GM18502 (cell line): ENCODE results near the gene COBLL1.

Source experiments
- ATAC-seq: cut with Tn5 transposase; IDR thresholded peaks from one replicate; pipeline ENCODE4 v1.9.1; 2021; ENCODE audit warnings: mild to moderate bottlenecking; ENCODE audit not compliant: unreplicated experiment, poor library complexity

COBLL1 gene

GRCh38 chr2:164792316-164793170, 49.1 kb downstream of the COBLL1 start:
- ATAC-seq, result no peak

DNA sequence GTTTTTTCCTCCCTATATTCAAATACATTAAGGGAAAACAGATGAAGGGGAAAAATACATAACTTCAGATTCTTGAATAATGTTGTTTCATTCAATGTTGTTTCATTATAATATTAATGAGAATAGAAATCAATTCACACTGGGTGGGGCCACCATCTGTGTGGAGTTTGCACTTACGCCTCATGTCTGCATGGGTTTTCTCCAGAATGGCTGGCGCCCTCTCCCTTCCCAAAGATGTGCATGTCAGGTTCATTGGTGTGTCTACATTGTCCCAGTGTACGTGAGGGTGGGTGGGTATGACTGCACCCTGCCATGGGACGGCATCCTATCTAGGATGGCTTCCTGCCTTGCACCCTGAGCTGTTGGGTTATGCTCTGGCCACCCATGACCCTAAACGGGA, 51.7 kb downstream of the COBLL1 start:
- ATAC-seq, result no peak

GRCh38 chr2:164786787-164787186, 54.8 kb downstream of the COBLL1 start:
- no peak for ATAC-seq

GRCh38 chr2:164785457-164785856, 56.2 kb downstream of the COBLL1 start:
- ATAC-seq, result no peak

GRCh38 chr2:164784376-164784775, 57.2 kb downstream of the COBLL1 start:
- ATAC-seq, result no peak

GRCh38 chr2:164782323-164782722, 59.3 kb downstream of the COBLL1 start:
- ATAC-seq, result no peak

GRCh38 chr2:164781394-164781793, 60.2 kb downstream of the COBLL1 start:
- ATAC-seq, result no peak

GRCh38 chr2:164780611-164781178, 60.9 kb downstream of the COBLL1 start:
- no peak for ATAC-seq

DNA sequence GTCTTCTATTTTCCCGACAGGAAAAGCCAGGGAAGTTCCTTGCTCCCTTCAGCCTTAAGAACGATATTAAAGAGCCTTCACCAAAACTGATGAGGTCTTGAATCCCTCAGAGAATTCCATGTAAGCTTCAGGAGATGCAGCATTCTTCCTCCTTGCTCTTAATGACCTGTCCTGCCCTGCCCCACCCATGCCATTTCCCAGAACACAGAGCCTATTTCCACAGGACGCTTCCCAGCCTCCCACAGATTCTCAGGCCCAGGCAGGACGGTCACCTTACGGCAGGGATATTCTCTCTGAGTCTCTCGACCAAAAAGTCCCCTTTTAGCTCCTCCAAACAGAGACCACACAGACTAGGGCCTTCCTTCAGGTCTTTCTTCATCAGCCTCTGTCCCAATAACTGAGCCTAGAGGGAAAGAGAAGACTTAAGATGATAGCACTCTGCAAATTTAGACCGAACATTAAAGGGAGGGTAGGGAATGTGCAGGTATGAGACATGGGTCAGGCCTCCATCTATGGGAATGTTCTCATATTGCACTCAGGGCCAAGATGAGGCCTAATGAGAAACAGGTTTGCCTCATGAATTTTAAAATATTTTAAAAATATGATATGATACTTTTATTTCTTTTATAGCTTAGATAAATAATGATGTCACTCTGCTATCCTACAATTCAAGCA, 62.1 kb downstream of the COBLL1 start:
- no peak for ATAC-seq

- no peak for ATAC-seq
These were observed 62.9 kb downstream of the COBLL1 start for GRCh38 chr2:164778723-164779122.

DNA sequence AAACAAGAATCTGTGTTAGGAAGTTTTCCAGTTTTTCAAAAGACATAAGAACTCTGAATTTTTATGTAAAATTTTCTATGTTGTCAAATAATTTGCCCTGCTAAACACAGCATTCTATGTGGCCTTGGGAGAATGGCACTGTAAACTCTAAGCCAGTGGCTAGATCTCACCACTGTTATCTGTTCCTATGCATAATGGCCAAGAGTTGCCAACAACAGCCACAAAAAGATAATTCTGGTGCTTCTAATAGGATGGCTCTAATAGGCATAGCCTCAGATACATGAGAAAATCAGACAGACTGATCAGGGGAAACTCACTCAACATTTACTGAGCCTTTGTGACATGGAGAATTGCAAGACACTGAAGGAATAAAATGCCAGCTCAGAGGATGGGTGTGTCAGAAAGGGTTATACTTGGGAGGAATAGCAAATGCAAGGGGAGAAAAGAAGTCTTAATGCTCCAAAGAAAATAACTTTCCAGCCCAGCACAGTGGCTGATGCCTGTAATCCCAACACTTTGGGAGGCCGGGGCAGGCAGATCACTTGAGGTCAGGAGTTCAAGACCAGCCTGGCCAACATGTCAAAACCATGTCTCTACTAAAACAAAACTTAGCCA, 63.7 kb downstream of the COBLL1 start:
- ATAC-seq, result no peak

DNA sequence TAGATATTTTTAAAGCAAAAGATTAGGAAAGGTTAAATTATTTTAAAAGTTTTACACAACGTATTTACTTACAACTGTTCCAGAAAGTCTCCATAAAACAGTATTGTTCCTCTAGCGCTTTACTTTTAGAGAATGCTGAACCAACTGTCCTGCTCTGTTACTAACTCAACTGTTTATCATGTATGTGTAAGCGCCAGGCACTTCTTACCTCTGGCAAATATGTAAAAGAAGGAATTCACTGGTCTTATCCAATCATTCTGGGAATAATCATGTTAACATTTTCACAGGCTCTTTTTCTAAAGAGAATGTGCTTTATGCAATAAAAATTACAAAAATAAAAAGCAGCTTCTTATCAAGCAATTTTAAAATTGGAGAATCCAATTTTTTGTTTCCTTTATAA, 68.0 kb downstream of the COBLL1 start:
- no peak for ATAC-seq

DNA sequence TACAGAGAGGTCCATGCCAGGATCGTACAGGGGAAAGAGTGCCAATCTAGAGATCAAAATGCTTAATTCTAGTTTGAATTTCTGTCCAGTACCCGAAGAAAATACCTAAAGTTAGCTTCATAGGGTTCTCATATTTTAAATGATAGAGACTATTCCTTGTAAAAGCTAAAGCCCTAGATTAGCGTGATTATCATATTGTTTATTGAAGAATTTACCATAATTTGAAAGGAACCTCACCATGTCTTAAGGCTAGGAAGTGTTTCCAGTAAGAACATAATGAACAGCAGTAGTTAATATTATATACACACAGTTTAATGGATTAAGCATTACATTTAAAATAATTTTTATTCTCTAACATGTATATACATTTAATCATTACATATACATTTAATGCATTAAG, 68.5 kb downstream of the COBLL1 start:
- no peak for ATAC-seq

GRCh38 chr2:164771897-164772296, 69.7 kb downstream of the COBLL1 start:
- ATAC-seq, result no peak

DNA sequence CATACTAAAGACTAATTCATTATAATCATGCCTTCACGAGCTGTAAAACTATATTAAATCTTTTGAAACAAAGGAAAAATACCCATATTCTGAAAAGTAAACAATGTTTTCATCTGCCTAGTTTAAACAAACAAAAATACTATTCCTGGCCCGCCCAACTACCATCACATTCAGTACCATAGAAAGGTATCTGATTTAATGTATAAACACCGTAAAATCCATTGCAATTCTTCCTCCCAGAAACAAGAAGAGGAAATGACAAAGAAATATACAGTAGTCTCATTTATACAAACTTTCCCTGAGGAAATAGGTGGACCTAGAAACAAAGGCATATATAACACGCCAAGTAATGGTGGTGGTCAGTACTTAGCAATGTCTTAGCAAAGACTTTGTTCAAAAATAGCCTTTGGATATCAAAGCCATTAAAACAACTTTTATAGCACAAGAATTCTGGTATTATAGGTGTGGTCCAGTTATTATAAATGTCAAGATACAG, 71.2 kb downstream of the COBLL1 start:
- no peak for ATAC-seq

DNA sequence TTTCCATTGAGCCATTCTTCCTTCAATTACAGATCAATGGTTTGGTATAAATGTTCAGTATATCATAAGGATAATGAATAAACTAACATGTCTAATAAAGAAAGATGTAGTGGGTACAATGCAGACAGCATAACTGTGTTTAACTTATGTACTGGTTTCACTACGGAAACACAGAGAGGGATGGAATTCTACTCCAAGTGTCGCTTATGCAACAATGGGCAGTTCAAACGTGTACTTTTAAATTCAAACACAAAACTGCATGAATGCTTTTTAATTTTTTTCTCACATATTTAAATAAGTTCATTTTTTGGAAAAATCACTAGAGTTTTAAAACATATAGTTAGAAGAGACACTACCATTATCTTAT, 74.7 kb downstream of the COBLL1 start:
- ATAC-seq, result no peak

DNA sequence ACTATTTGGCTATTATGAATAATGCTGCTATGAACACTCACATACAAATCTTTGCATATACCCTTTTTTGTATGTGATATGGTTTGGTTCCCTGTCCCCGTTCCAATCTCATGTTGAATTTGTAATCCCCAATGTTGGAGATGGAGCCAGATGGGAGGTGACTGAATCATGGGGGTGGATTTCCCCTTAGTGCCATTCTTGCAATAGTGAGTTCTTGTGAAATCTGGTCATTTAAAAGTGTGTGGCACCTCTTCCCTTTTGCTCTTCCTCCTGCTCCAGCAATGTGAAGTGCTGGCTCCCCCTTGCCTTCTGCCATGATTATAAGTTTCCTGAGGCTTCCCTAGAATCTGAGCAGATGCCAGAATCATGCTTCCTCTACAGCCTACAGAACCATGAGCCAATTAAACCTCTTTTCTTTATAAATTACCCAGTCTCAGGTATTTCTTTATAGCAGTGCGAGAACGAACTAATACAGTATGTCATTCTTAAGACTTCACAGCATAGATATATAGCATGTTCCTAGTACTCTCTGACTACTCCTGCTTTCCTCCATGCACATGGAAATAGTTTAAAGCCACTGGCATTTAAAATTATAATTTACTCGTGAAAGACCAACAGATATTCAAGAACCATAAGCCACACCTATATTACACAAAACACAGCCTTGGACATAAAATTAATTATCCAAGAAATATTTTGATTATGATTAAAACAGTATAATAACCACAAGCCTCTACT, 75.2 kb downstream of the COBLL1 start:
- ATAC-seq, result no peak

GRCh38 chr2:164764996-164765395, 76.6 kb downstream of the COBLL1 start:
- no peak for ATAC-seq

- no peak for ATAC-seq
These were observed 77.1 kb downstream of the COBLL1 start for GRCh38 chr2:164764474-164764873.

DNA sequence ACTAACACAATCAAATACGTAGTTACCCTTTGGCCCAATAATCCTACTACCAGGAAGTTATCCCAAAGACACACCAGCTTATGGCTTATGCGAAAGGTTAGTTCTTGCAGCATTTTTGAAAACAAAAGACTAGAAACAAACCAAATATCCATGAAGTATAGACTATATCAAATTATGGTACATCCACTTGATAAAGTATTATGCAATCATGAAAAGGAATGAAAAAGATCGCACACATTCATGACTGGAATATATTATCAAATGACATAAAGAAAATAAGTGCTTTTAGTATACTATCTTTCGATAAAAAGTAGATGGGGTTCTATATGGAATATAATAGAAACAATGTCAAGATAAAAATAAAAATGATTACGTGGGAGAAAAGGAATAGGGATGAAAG, 78.2 kb downstream of the COBLL1 start:
- no peak for ATAC-seq
